Parathyroid adenoma (tissue), 2 donors: ENCODE results near the gene FLAD1.

Experiments used
- H2AFZ ChIP-seq: fragments of 300-600 bp; sonication (generic); one replicate; pipeline ENCODE4 v1.7.0; 2017; ENCODE audit warnings: antibody characterized with exemption, mild to moderate bottlenecking
- H3K27ac ChIP-seq: fragments of 300-600 bp; sonication (generic); one replicate; pipeline ENCODE4 v1.7.0; 2017
- H3K27me3 ChIP-seq: fragments of 300-600 bp; sonication (generic); one replicate; pipeline ENCODE4 v1.7.0; 2017; ENCODE audit warnings: low read length; ENCODE audit not compliant: control insufficient read depth, insufficient read depth
- H3K36me3 ChIP-seq: fragments of 300-600 bp; sonication (generic); one replicate; pipeline ENCODE4 v1.7.0; 2017; ENCODE audit warnings: low read length; ENCODE audit not compliant: control insufficient read depth, insufficient read depth
- H3K4me1 ChIP-seq: fragments of 300-600 bp; sonication (generic); one replicate; pipeline ENCODE4 v1.7.0; 2017; ENCODE audit warnings: control low read depth
- H3K4me2 ChIP-seq: fragments of 300-600 bp; sonication (generic); one replicate; pipeline ENCODE4 v1.7.0; 2017; ENCODE audit warnings: low read length
- H3K4me3 ChIP-seq: fragments of 300-600 bp; sonication (generic); one replicate; pipeline ENCODE4 v1.7.0; 2017; ENCODE audit warnings: low read depth, low read length
- H3K79me2 ChIP-seq: fragments of 300-600 bp; sonication (generic); one replicate; pipeline ENCODE4 v1.7.0; 2017; ENCODE audit warnings: control low read depth
- H3K9ac ChIP-seq: fragments of 300-600 bp; sonication (generic); one replicate; pipeline ENCODE4 v1.7.0; 2017; ENCODE audit warnings: mild to moderate bottlenecking
- H3K9me3 ChIP-seq: fragments of 300-600 bp; sonication (generic); one replicate; pipeline ENCODE4 v1.7.0; 2017; ENCODE audit warnings: low read length; ENCODE audit not compliant: control insufficient read depth
- CTCF ChIP-seq: fragments of 300-600 bp; sonication (generic); IDR thresholded peaks from one replicate; pipeline ENCODE4 v1.7.0; 2017; ENCODE audit warnings: antibody characterized with exemption, mild to moderate bottlenecking
- donor health status: primary hyperparathyroidism.

Gene FLAD1

DNA sequence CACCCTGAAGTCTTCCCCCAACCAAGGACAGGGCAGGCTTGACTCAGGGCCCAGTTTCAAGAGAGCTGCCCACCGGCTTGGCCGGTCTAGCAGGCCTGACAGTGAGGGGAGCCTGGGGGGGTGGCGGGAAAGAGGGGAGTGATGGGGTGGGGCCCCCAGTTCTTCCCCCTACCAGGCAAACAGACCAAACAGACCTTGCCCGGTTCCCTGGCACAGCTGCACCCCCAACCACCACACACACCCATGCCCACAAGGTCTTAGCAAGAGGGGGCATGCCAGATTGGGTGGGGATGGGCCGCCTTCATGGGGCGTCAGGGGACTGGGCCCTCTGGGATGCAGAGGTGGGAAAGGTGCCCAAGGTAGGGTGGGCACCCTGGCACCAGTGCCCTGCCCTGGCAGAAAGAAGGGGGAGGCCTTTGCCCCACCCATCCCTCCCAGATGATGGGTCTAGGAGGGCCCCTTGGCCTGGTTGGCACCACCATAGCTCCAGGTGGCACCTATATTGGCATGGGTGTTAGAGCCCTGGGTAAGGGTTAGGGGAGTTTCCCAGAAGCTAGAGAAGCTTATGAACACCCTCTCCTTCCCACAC lies 28.4 kb downstream of the FLAD1 start:
- no peaks in the 10 kb centered on the region for H3K36me3 ChIP-seq
- no peaks in the 10 kb centered on the region for H3K9me3 ChIP-seq
- H3K27me3 ChIP-seq: no peaks in the 10 kb centered on the region
- peaks cover 15% of the 10 kb centered on the region for H3K4me1 ChIP-seq
- no peak overlapping the region for H3K4me2 ChIP-seq
- no peak for TF ChIP-seq CTCF
- H2AFZ ChIP-seq: no peak overlapping the region
- no peak overlapping the region for H3K4me3 ChIP-seq
- peaks cover 5% of the 10 kb centered on the region for H3K79me2 ChIP-seq
- H3K27ac ChIP-seq: peak overlapping the region; percentile 69
- no peak overlapping the region for H3K9ac ChIP-seq

- Histone ChIP-seq H3K4me2 (no peak overlapping the region), H3K27ac (peak overlapping the region; percentile 69), H3K4me3 (no peak overlapping the region), H3K79me2 (peaks cover 5% of the 10 kb centered on the region), H3K4me1 (peaks cover 17% of the 10 kb centered on the region), H3K9ac (no peak overlapping the region), H3K27me3 (no peaks in the 10 kb centered on the region), H2AFZ (no peak overlapping the region), H3K36me3 (no peaks in the 10 kb centered on the region), H3K9me3 (no peaks in the 10 kb centered on the region)
- TF ChIP-seq CTCF: no peak
Measured at GRCh38 chr1:155012026-155012546, 28.9 kb downstream of the FLAD1 start.

DNA sequence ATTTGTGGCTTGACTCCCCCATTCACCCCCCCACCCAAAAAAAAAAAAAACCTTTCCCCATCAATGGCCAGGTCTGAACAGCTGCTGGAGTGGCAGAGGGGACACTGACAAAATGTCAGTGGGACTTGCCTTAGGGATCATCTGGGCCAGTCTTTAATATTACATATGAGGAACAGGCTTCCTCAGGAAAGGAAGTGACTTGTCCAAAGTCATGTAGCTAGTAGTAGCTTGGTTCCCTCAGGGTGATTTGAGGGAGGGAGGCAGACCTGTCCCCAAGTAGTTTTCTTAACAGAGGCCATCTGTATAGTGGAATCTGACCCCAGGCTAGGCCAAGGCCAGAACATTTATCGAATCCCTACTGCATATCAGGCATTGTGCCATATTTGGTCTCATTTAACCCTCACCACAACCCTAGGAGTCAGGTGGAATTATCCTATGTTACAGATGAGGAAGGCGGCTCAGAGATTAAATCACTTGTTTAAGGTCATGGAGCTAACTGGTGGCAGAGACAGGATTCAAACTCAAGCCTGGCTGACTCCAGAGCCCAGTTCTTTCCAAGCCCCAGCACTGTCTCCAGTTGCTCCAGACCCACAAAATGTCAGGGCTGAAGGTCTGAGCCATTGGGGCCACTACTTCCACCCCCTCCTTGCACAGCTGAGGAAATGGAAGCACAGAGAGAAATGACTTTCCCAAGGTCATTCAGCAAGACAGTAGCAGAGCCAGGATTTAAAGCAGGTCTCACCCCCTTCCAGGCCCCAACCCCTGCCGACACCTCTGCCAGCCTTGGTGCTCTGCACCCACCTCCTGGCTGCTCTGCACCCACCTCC lies 29.8 kb downstream of the FLAD1 start:
- no peak overlapping the region for H3K4me3 ChIP-seq
- no peaks in the 10 kb centered on the region for H3K79me2 ChIP-seq
- peak overlapping the region; percentile 69 for H3K27ac ChIP-seq
- H3K9me3 ChIP-seq: no peaks in the 10 kb centered on the region
- H3K4me1 ChIP-seq: peaks cover 22% of the 10 kb centered on the region
- no peak overlapping the region for H2AFZ ChIP-seq
- TF ChIP-seq CTCF: no peak
- no peak overlapping the region for H3K9ac ChIP-seq
- H3K36me3 ChIP-seq: no peaks in the 10 kb centered on the region
- H3K4me2 ChIP-seq: peak overlapping the region; percentile 2
- H3K27me3 ChIP-seq: no peaks in the 10 kb centered on the region

GRCh38 chr1:155013632-155014031 lies 30.5 kb downstream of the FLAD1 start:
- Histone ChIP-seq H3K4me3 (no peak overlapping the region), H3K27ac (peak overlapping the region; percentile 69), H3K4me2 (no peak overlapping the region), H3K4me1 (peaks cover 20% of the 10 kb centered on the region), H3K9ac (no peak overlapping the region), H3K79me2 (no peaks in the 10 kb centered on the region), H3K27me3 (no peaks in the 10 kb centered on the region), H2AFZ (no peak overlapping the region), H3K9me3 (no peaks in the 10 kb centered on the region), H3K36me3 (no peaks in the 10 kb centered on the region)
- no peak for TF ChIP-seq CTCF
